G401 (cell line): ENCODE data around the gene SIL1. TPM values are rescaled to one million over a fixed set of nuclear protein-coding genes. Genes with fewer than 3 reads are reported as not detected.
"Not testable (repeated sequence)": the region's sequence is repeated elsewhere in the genome, so short reads cannot be mapped to it uniquely, and the experiment has no call there.

Source experiments
- DNase-seq: peaks from one replicate; pipeline ENCODE4 v3.0.0-alpha.2; 2015; ENCODE audit warnings: low spot score
- in situ Hi-C: cut with HindIII; loops from 2 replicates; pipeline ENCODE4 v1.10.0; 2016; ENCODE audit warnings: low sequenced_read_pairs, mixed read lengths
- total RNA-seq: library from RNA; depleted of rRNA; stranded (reverse); fragments of >200 nt; shearing (Covaris generic); gene quantifications from 2 replicates; pipeline ENCODE4 v1.2.3, GENCODE V29; 2014

SIL1 gene
- total RNA-seq, 1 experiment from 2014 or later: 66.4 TPM

- in situ Hi-C loops: no loop called here
- DNase-seq: no peak
Observed at GRCh38 chr5:139016186-139016585, 182.0 kb downstream of the SIL1 start.

GRCh38 chr5:139014726-139015125 lies 183.4 kb downstream of the SIL1 start:
- in situ Hi-C loops: no loop called here
- no peak for DNase-seq

GRCh38 chr5:139012176-139012575 lies 186.0 kb downstream of the SIL1 start:
- DNase-seq: no peak
- in situ Hi-C loops: no loop called here

GRCh38 chr5:139011156-139011555 lies 187.0 kb downstream of the SIL1 start:
- DNase-seq: not testable (repeated sequence)

GRCh38 chr5:139004374-139005307 lies 193.5 kb downstream of the SIL1 start:
- DNase-seq: no peak
- in situ Hi-C loops: no loop called here

More at GRCh38 chr5:139011156-139011555, 187.0 kb downstream of the SIL1 start:
- in situ Hi-C loops: not testable (repeated sequence)

GRCh38 chr5:138999674-139000073 lies 198.5 kb downstream of the SIL1 start:
- in situ Hi-C loops: no loop called here
- DNase-seq: no peak

- DNase-seq: no peak
- in situ Hi-C loops: no loop called here
Observed at GRCh38 chr5:138998521-138998920, 199.6 kb downstream of the SIL1 start.

- in situ Hi-C loops: no loop called here
- DNase-seq: no peak
Observed at GRCh38 chr5:138996120-138996519, 202.0 kb downstream of the SIL1 start.

GRCh38 chr5:138990986-138991590 lies 207.1 kb downstream of the SIL1 start:
- DNase-seq: no peak
- in situ Hi-C loops: no loop called here

- in situ Hi-C loops: no loop called here
- DNase-seq: no peak
Observed at GRCh38 chr5:138989720-138990119, 208.4 kb downstream of the SIL1 start.

GRCh38 chr5:138986186-138986800 lies 211.9 kb downstream of the SIL1 start:
- in situ Hi-C loops: no loop called here
- no peak for DNase-seq

- DNase-seq: no peak
- in situ Hi-C loops: no loop called here
Observed at GRCh38 chr5:138985683-138986082, 212.5 kb downstream of the SIL1 start.

- in situ Hi-C loops: no loop called here
- DNase-seq: no peak
Observed at GRCh38 chr5:138985256-138985655, 212.9 kb downstream of the SIL1 start.

- in situ Hi-C loops: no loop called here
- no peak for DNase-seq
Observed at GRCh38 chr5:138983984-138984383, 214.2 kb downstream of the SIL1 start.

- in situ Hi-C loops: no loop called here
- DNase-seq: no peak
Observed at GRCh38 chr5:138981586-138981985, 216.6 kb downstream of the SIL1 start.

GRCh38 chr5:138981131-138981530 lies 217.0 kb downstream of the SIL1 start:
- no peak for DNase-seq
- in situ Hi-C loops: no loop called here

GRCh38 chr5:138980441-138980840 lies 217.7 kb downstream of the SIL1 start:
- in situ Hi-C loops: no loop called here

GRCh38 chr5:138979684-138980280 lies 218.4 kb downstream of the SIL1 start:
- in situ Hi-C loops: no loop called here
- no peak for DNase-seq

More at GRCh38 chr5:138980441-138980840, 217.7 kb downstream of the SIL1 start:
- DNase-seq: no peak

- DNase-seq: no peak
- in situ Hi-C loops: no loop called here
Observed at GRCh38 chr5:138978581-138978980, 219.6 kb downstream of the SIL1 start.

- in situ Hi-C loops: no loop called here
Observed at GRCh38 chr5:138978080-138978479, 220.1 kb downstream of the SIL1 start.

More at GRCh38 chr5:138978080-138978479, 220.1 kb downstream of the SIL1 start:
- DNase-seq: no peak
